Kidney (tissue), 22 donors: Measurements from ENCODE around the gene RHAG. TPM values are rescaled to one million over a fixed set of nuclear protein-coding genes. Genes with fewer than 3 reads are reported as not detected.

Experiments
- DNase-seq, 5 donors: peaks; one replicate each; pipeline ENCODE4 v3.0.0-alpha.2; 2013 to 2020
- FAIRE-seq: peaks from 2 replicates; lab custom pipeline; 2012; peaks lifted over from hg19 to GRCh38; lab: Jason Lieb, UNC
- H3K27ac ChIP-seq, 2 donors: one replicate each; pipeline ENCODE4 v1.7.0; 2013; ENCODE audit warnings: low read depth in 2 of 2, low read length in 2 of 2, inconsistent platforms in 1 of 2
- H3K27me3 ChIP-seq: one replicate; pipeline ENCODE4 v1.7.1; 2013; ENCODE audit warnings: low read length, inconsistent platforms; ENCODE audit not compliant: control insufficient read depth, insufficient read depth
- H3K36me3 ChIP-seq, 3 donors: one replicate each; pipeline versions ENCODE4 v1.7.0 to v1.7.1; 2013; ENCODE audit warnings: low read length in 3 of 3, control low read depth in 1 of 3, inconsistent platforms in 1 of 3; ENCODE audit not compliant: insufficient read depth in 3 of 3, control insufficient read depth in 2 of 3
- H3K4me1 ChIP-seq, 3 donors: one replicate each; pipeline versions ENCODE4 v1.7.0 to v1.7.1; 2013; ENCODE audit warnings: low read length in 3 of 3, inconsistent platforms in 1 of 3, low read depth in 1 of 3; ENCODE audit not compliant: control insufficient read depth in 2 of 3, insufficient read depth in 2 of 3
- H3K4me3 ChIP-seq, 3 donors: one replicate each; pipeline versions ENCODE4 v1.7.0 to v1.8.1; 2013; ENCODE audit warnings: low read length in 3 of 3, control low read depth in 1 of 3, inconsistent platforms in 1 of 3
- H3K9ac ChIP-seq, 3 donors: one replicate each; pipeline versions ENCODE4 v1.7.0 to v1.7.1; 2013; ENCODE audit warnings: low read length in 3 of 3, control low read depth in 1 of 3, inconsistent platforms in 1 of 3
- H3K9me3 ChIP-seq, 3 donors: one replicate each; pipeline versions ENCODE4 v1.7.0 to v1.7.1; 2013; ENCODE audit warnings: low read length in 3 of 3, control low read depth in 1 of 3, inconsistent platforms in 1 of 3; ENCODE audit not compliant: control insufficient read depth in 2 of 3, insufficient read depth in 1 of 3
- intact Hi-C: fragments of 100-400 bp; cut with DNase I; formaldehyde crosslinking; loops from one replicate; pipeline ENCODE4 v1.11.1; 2022
- long read RNA-seq, 10 donors: library from polyadenylated mRNA in 1 of 10; unstranded in 1 of 10; transcript quantifications; one replicate each; pipeline ENCODE4 v2.0.0 and lab custom pipeline, GENCODE V29; 2021 to 2026
- polyA plus RNA-seq: library from polyadenylated mRNA; stranded (reverse); fragments of 350-450 nt; fragmentation: Illumina TruSeq; extraction: RNeasy Lipid Tissue Mini Kit (QIAGEN cat#74804); gene quantifications from one replicate; pipeline ENCODE4 v1.2.3, GENCODE V29; 2014; ENCODE audit warnings: low read depth, low replicate concordance; ENCODE audit not compliant: insufficient read depth
- total RNA-seq: library from RNA; stranded (reverse); fragmentation: NEBNext Ultra II Directional; extraction: Animal tissue kit (Norgen Biotek cat#: 25700); gene quantifications from one replicate; pipeline ENCODE4 v1.2.1, GENCODE V29; 2021
- TF ChIP-seq, protein P1 (sequence below): IDR thresholded peaks from 3 replicates; pipeline ENCODE4 v1.5.1; 2012; ENCODE audit warnings: mild to moderate bottlenecking, moderate library complexity, borderline replicate concordance; ENCODE audit not compliant: insufficient read depth; ENCODE audit errors: extremely low read depth
- donor health status: control.
- donor health status: control.
- donor health status: control.
- donor health status: control.
- donor health status: control.
- donor health status: DM: yes; HTN: yes; CAD: no.
- donor health status: Normal renal cell carcinoma (clear cell type).

The RHAG gene
- total RNA-seq (not detected), polyA plus RNA-seq (not detected)
- long read RNA-seq, donor 1: 0 reads
- long read RNA-seq, donor 2: 0 reads
- long read RNA-seq, donor 3: 0 reads
- long read RNA-seq, donor 4: 0 reads
- long read RNA-seq, donor 5, partial matches to known transcripts: 0 of 1 reads
- long read RNA-seq, donor 5, other reads (novel, unspliced or antisense): 0 of 1 reads
- long read RNA-seq, donor 6, partial matches to known transcripts: 0 of 2 reads
- long read RNA-seq, donor 6, other reads (novel, unspliced or antisense): 0 of 2 reads
- long read RNA-seq, donor 7: 0 reads
- long read RNA-seq, donor 8: 0 reads
- long read RNA-seq, donor 9: 0 reads
- long read RNA-seq, donor 10: 0 reads

DNA sequence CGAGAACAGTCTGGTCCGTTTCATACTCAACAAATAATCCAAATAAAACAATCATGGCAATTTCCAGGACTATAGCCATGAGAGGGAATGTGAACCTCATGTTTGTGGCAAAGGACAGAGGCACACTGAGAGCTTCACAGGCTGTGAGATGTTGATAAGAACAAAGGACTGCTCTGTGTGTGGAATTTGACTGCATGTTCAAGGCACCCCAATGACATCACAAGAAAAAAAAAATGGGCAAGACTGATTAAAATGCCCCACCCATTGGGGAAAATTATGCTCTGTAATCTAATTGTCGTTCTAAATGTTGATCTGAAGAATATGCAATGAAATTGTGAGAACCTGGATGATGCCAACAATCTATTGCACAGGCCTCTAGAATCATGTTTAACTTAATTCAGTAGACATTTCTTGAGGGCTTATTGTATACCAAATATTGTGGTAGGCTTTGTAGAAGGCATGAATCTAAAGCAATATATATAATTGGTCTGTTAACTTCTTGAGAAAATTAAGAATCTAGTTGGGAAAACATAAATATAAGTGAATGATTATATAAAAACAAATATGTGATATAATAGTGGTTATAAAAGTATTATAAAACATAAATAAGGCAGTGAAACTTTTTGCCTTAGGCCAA is at the start of gene RHAG:
RHAG (minus strand) TSS at position 127 of the 637 bp plus-strand sequence; CDS start at position 100, 27 bp downstream.
- no peaks in the 10 kb centered on the region for H3K9me3 ChIP-seq
- FAIRE-seq (no peak), DNase-seq (no peak)
- no peak within 1 kb of the TSS for H3K9ac ChIP-seq
- no peak within 1 kb of the TSS for H3K4me3 ChIP-seq
- H3K27ac ChIP-seq: no peak within 1 kb of the TSS
- no peaks in the 10 kb centered on the region for H3K27me3 ChIP-seq
- no peaks in the 10 kb centered on the region for H3K4me1 ChIP-seq
- intact Hi-C loops: no loop called here
- no peaks in the 10 kb centered on the region for H3K36me3 ChIP-seq
- TF ChIP-seq, protein P1, sequence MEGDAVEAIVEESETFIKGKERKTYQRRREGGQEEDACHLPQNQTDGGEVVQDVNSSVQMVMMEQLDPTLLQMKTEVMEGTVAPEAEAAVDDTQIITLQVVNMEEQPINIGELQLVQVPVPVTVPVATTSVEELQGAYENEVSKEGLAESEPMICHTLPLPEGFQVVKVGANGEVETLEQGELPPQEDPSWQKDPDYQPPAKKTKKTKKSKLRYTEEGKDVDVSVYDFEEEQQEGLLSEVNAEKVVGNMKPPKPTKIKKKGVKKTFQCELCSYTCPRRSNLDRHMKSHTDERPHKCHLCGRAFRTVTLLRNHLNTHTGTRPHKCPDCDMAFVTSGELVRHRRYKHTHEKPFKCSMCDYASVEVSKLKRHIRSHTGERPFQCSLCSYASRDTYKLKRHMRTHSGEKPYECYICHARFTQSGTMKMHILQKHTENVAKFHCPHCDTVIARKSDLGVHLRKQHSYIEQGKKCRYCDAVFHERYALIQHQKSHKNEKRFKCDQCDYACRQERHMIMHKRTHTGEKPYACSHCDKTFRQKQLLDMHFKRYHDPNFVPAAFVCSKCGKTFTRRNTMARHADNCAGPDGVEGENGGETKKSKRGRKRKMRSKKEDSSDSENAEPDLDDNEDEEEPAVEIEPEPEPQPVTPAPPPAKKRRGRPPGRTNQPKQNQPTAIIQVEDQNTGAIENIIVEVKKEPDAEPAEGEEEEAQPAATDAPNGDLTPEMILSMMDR: no peak

DNA sequence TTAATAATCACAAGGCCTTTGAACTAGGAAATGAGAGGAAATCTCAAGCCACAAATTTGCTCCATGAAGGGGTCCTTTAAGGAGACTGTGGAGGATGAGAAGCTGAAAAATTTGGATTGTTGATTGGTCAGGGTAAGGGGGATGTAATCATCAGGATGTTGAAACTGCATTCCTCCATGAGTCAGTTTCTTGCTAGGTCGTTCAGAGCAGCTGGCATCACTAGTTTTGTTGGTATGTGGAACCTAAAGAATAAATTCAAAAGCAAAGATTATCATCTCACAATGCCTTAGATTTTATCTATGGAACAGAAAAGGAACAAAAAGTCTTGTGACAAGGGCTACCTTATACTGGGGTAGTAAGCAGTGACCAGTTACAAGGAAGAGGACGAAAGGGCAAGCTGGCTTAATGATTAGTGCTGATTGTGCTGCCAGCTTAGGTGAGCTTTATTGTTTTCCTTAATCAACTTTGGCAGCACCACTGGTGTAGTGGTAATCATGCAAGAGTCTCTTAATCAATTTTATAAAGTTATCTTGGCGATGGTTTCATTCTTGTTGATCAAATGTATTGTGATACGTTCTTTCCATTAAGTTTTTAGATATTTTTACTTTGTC is 40.1 kb upstream of the RHAG start:
- intact Hi-C loops: no loop called here
- Histone ChIP-seq H3K27me3 (no peaks in the 10 kb centered on the region), H3K27ac (no peak overlapping the region), H3K4me1 (no peaks in the 10 kb centered on the region), H3K36me3 (no peaks in the 10 kb centered on the region), H3K9ac (no peak overlapping the region), H3K4me3 (no peak overlapping the region), H3K9me3 (no peaks in the 10 kb centered on the region)
- TF ChIP-seq, protein P1: no peak
- DNase-seq (peak in 1 of 5 donors; percentile 1), FAIRE-seq (no peak)

DNA sequence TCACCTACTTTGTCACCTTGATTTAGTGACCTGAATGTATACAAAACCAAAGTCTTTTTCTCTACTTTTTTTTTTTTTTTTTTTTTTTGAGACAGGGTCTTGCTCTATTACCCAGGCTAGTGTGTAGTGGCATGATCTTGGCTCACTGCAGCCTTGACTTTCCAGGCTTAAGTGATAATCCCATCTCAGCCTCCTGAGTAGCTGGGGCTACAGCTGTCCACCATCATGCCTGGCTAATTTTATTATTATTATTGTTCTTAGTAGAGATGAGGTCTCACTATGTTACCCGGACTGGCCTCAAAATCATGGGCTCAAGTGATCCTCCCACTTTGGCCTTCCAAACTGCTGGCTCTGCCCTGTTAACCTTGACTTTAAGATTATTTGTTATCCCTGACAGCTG is 39.2 kb upstream of the RHAG start:
- Histone ChIP-seq H3K4me3 (no peak overlapping the region), H3K9me3 (no peaks in the 10 kb centered on the region), H3K36me3 (no peaks in the 10 kb centered on the region), H3K9ac (no peak overlapping the region), H3K27ac (no peak overlapping the region), H3K4me1 (no peaks in the 10 kb centered on the region), H3K27me3 (no peaks in the 10 kb centered on the region)
- intact Hi-C loops: no loop called here
- DNase-seq (no peak), FAIRE-seq (no peak)
- TF ChIP-seq, protein P1: no peak
